ENCODE results near the gene IL31RA. TPM values are rescaled to one million over a fixed set of nuclear protein-coding genes. Genes with fewer than 3 reads are reported as not detected.

IL31RA gene
- 0.28 and 0.42 TPM in 2 replicates for total RNA-seq

GRCh38 chr5:55850839-55851674 is at the start of gene IL31RA:
IL31RA (plus strand) TSS chr5:55851357; CDS start chr5:55851571, 214 bp downstream.

Other genes with a start within 250 kb of the IL31RA start
- 15.9 and 19.8 TPM in 2 replicates for gene SLC38A9, start 139.0 kb upstream of the IL31RA start, total RNA-seq
- gene DDX4, start 113.3 kb upstream of the IL31RA start, total RNA-seq, result not detected in 2 replicates
- gene IL6ST, start 143.6 kb downstream of the IL31RA start, total RNA-seq, result 18.6 and 36.3 TPM in 2 replicates

All from airway epithelial cell (primary cell).